ENCODE measurements around the gene CASS4. TPM values are rescaled to one million over a fixed set of nuclear protein-coding genes. Genes with fewer than 3 reads are reported as not detected.

Gene CASS4
- total RNA-seq, 1 donor from 2014 or later, result not detected

- Histone ChIP-seq H3F3A (ENCODE audit: low read depth) (no peaks in the 10 kb centered on the region), H4K20me1 (ENCODE audit: low read depth) (no peaks in the 10 kb centered on the region), H3K4me2 (no peak overlapping the region), H3K4me3 (no peak overlapping the region), H3K36me3 (no peaks in the 10 kb centered on the region), H2AFZ (replicated peaks) (no peak overlapping the region), H3K27ac (no peak overlapping the region), H3K9ac (no peak overlapping the region), H3K79me2 (ENCODE audit: low read depth) (no peaks in the 10 kb centered on the region), H3K9me3 (ENCODE audit: low read depth) (no peaks in the 10 kb centered on the region), H3K27me3 (no peaks in the 10 kb centered on the region), H3K4me1 (no peaks in the 10 kb centered on the region)
- Mint-ChIP-seq H3K27ac (peak overlapping the region; percentile 26), H3K4me3 (no peak overlapping the region), H3K4me1 (peaks cover 4% of the 10 kb centered on the region), H3K27me3 (ENCODE audit: insufficient read depth, low read depth) (peaks cover 2% of the 10 kb centered on the region), H3K36me3 (no peaks in the 10 kb centered on the region), H3K9me3 (no peaks in the 10 kb centered on the region)
- no peak for DNase-seq (ENCODE audit: low spot score)
- TF ChIP-seq CTCF (IDR thresholded peaks at IDR 0.05), result no peak
Observed at GRCh38 chr20:56439771-56440291, 27.8 kb downstream of the CASS4 start.

GRCh38 chr20:56440346-56441007 lies 28.4 kb downstream of the CASS4 start:
- Mint-ChIP-seq H3K36me3 (no peaks in the 10 kb centered on the region), H3K9me3 (no peaks in the 10 kb centered on the region), H3K27ac (peak overlapping the region; percentile 26), H3K27me3 (ENCODE audit: insufficient read depth, low read depth) (peaks cover 2% of the 10 kb centered on the region), H3K4me1 (peaks cover 2% of the 10 kb centered on the region), H3K4me3 (no peak overlapping the region)
- no peak overlapping the region for H2AFZ ChIP-seq (replicated peaks)
- no peak for TF ChIP-seq EZH2phosphoT487 (IDR thresholded peaks at IDR 0.05)
- no peak for TF ChIP-seq EZH2 (IDR thresholded peaks at IDR 0.05)
- TF ChIP-seq CTCF (IDR thresholded peaks at IDR 0.05), result no peak
- no peaks in the 10 kb centered on the region for H3K4me1 ChIP-seq
- no peaks in the 10 kb centered on the region for H3K36me3 ChIP-seq
- DNase-seq (ENCODE audit: low spot score), result no peak
- no peak overlapping the region for H3K27ac ChIP-seq
- H3F3A ChIP-seq (ENCODE audit: low read depth), result no peaks in the 10 kb centered on the region
- no peak overlapping the region for H3K9ac ChIP-seq
- H3K4me2 ChIP-seq, result no peak overlapping the region
- no peaks in the 10 kb centered on the region for H3K27me3 ChIP-seq
- H3K4me3 ChIP-seq, result no peak overlapping the region
- no peaks in the 10 kb centered on the region for H4K20me1 ChIP-seq (ENCODE audit: low read depth)
- no peaks in the 10 kb centered on the region for H3K79me2 ChIP-seq (ENCODE audit: low read depth)
- no peaks in the 10 kb centered on the region for H3K9me3 ChIP-seq (ENCODE audit: low read depth)

GRCh38 chr20:56442389-56443365 lies 30.6 kb downstream of the CASS4 start:
- Histone ChIP-seq H4K20me1 (ENCODE audit: low read depth) (no peaks in the 10 kb centered on the region), H3K27me3 (no peaks in the 10 kb centered on the region), H3K4me3 (no peak overlapping the region), H3K36me3 (no peaks in the 10 kb centered on the region), H2AFZ (replicated peaks) (no peak overlapping the region), H3K27ac (no peak overlapping the region), H3K79me2 (ENCODE audit: low read depth) (no peaks in the 10 kb centered on the region), H3F3A (ENCODE audit: low read depth) (no peaks in the 10 kb centered on the region), H3K4me1 (no peaks in the 10 kb centered on the region), H3K4me2 (no peak overlapping the region), H3K9ac (no peak overlapping the region), H3K9me3 (ENCODE audit: low read depth) (no peaks in the 10 kb centered on the region)
- H3K9me3 Mint-ChIP-seq, result no peaks in the 10 kb centered on the region
- no peak overlapping the region for H3K27ac Mint-ChIP-seq
- no peak for DNase-seq (ENCODE audit: low spot score)
- peaks cover 6% of the 10 kb centered on the region for H3K4me1 Mint-ChIP-seq
- no peaks in the 10 kb centered on the region for H3K36me3 Mint-ChIP-seq
- peaks cover 2% of the 10 kb centered on the region for H3K27me3 Mint-ChIP-seq (ENCODE audit: insufficient read depth, low read depth)
- TF ChIP-seq EZH2 (IDR thresholded peaks at IDR 0.05), result no peak
- TF ChIP-seq EZH2phosphoT487 (IDR thresholded peaks at IDR 0.05), result no peak
- no peak for TF ChIP-seq CTCF (IDR thresholded peaks at IDR 0.05)
- H3K4me3 Mint-ChIP-seq, result no peak overlapping the region
